BLaER1 treated with 17β-estradiol and CSF1 and Interleukin-3, amounts not matched to agents 10 nM and 100 nM (cell line): Measurements from ENCODE around the gene SCIMP.
A peak's percentile ranks its signal among the peaks of the same experiment; 100 is the strongest.
"Not testable (repeated sequence)": the region's sequence is repeated elsewhere in the genome, so short reads cannot be mapped to it uniquely, and the experiment has no call there.

ENCODE experiments used
- H3K27ac ChIP-seq, 11 experiments: shearing (Covaris generic); formaldehyde crosslinking; 2 replicates each; pipeline ENCODE4 v1.8.1; 2022
- H3K27me3 ChIP-seq, 11 experiments: shearing (Covaris generic); formaldehyde crosslinking; 2 replicates each; pipeline ENCODE4 v1.8.1; 2022
- H3K36me3 ChIP-seq, 11 experiments: shearing (Covaris generic); formaldehyde crosslinking; 2 replicates each; pipeline ENCODE4 v1.8.1; 2022
- H3K4me1 ChIP-seq, 10 experiments: shearing (Covaris generic); formaldehyde crosslinking; 2 replicates each; pipeline ENCODE4 v1.8.1; 2022
- H3K4me2 ChIP-seq, 11 experiments: shearing (Covaris generic); formaldehyde crosslinking; 2 replicates each; pipeline ENCODE4 v1.8.1; 2022
- H3K4me3 ChIP-seq, 10 experiments: shearing (Covaris generic); formaldehyde crosslinking; 2 replicates each; pipeline ENCODE4 v1.8.1; 2022
- H3K9ac ChIP-seq, 11 experiments: shearing (Covaris generic); formaldehyde crosslinking; 2 replicates each; pipeline ENCODE4 v1.8.1; 2022
- H3K9me3 ChIP-seq, 11 experiments: shearing (Covaris generic); formaldehyde crosslinking; replicated peaks in 1 of 11; 2 replicates each; pipeline ENCODE4 v1.8.1; 2022
- H4K20me1 ChIP-seq, 11 experiments: shearing (Covaris generic); formaldehyde crosslinking; 2 replicates each; pipeline ENCODE4 v1.8.1; 2022
- Cebpa-rat ChIP-seq, 11 experiments: shearing (Covaris generic); IDR thresholded peaks; 2 replicates each; pipeline ENCODE4 v1.8.1; 2022

The SCIMP gene

GRCh38 chr17:5184288-5184687 is 50.4 kb downstream of the SCIMP start:
- no peak for TF ChIP-seq Cebpa-rat (IDR thresholded peaks at IDR 0.05)
- Histone ChIP-seq H3K27me3 (no peaks in the 10 kb centered on the region), H3K4me2 (no peak overlapping the region), H3K9ac (no peak overlapping the region), H3K27ac (no peak overlapping the region), H3K36me3 (peaks cover 62 to 100% (median 86%) of the 10 kb centered on the region in 11 experiments), H4K20me1 (no peaks in the 10 kb centered on the region), H3K4me1 (no peaks in the 10 kb centered on the region), H3K9me3 (peaks cover 100% of the 10 kb centered on the region in 11 experiments), H3K4me3 (peak overlapping the region in 7 of 10 experiments; percentile 5 to 36 (median 26); a peak in 6 of 20 replicates)

DNA sequence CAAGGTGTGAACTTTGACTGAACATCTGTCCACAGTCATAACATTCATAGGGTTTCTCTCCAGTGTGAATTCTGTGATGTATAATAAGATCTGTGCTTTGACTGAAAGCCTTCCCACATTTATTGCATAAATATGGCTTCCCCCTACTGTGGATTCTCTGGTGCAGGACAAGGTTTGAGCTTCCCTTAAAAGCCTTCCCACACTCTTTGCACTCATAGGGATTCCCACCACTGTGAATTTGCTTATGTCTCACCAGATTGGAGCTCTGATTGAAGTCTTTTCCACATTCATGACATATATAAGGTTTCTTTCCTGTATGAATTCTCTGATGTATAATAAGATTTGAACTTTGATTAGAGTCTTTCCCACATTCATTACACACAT is 51.3 kb downstream of the SCIMP start:
- H3K36me3 ChIP-seq, result peaks cover 63 to 99% (median 83%) of the 10 kb centered on the region in 11 experiments
- H3K27me3 ChIP-seq, result no peaks in the 10 kb centered on the region
- no peak overlapping the region for H3K27ac ChIP-seq
- peak overlapping the region in 7 of 10 experiments; percentile 5 to 43 (median 15); a peak in 9 of 20 replicates for H3K4me3 ChIP-seq
- no peak overlapping the region for H3K9ac ChIP-seq
- no peak overlapping the region for H3K4me2 ChIP-seq
- TF ChIP-seq Cebpa-rat (IDR thresholded peaks at IDR 0.05), result no peak
- H3K4me1 ChIP-seq, result no peaks in the 10 kb centered on the region
- peaks cover 99 to 100% (median 100%) of the 10 kb centered on the region in 11 experiments for H3K9me3 ChIP-seq
- no peaks in the 10 kb centered on the region for H4K20me1 ChIP-seq

DNA sequence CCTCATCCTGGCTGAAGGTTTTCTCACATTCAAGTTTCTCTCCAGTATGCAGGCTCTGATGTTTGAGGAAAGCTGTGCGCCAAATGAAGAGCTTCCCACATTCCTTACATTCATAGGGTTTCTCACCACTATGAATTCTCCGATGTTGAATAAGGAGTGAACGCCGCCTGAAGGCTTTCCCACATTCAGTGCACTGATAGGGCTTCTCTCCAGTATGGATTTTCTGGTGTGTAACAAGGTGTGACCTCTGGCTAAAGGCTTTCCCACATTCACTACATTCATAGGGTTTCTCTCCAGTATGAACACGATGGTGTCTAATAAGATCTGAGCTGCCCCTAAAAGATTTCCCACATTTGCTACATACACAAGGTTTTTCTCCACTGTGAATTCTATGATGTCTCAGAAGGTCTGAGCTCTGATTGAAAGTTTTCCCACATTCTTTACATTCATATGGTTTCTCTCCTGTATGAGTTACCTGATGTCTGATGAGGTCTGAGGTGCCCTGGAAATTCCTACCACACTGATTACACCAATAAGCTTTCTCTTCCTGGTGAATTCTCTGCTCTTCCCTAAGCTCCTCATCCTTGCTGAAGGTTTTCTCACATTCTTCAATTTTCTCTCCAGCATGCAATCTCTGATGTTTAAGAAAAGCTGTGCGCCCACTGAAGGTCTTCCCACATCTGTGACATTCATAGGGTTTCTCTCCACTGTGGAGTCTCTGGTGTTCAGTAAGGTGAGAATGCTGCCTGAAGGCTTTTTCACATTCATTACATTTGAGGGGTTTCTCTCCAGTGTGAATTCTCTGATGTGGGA is 51.9 kb downstream of the SCIMP start:
- Histone ChIP-seq H4K20me1 (no peaks in the 10 kb centered on the region), H3K27ac (no peak overlapping the region), H3K36me3 (peaks cover 58 to 96% (median 78%) of the 10 kb centered on the region in 11 experiments), H3K27me3 (no peaks in the 10 kb centered on the region), H3K4me2 (no peak overlapping the region), H3K4me3 (peak overlapping the region in 8 of 10 experiments; percentile 1 to 43 (median 17); a peak in 8 of 20 replicates), H3K4me1 (no peaks in the 10 kb centered on the region), H3K9me3 (peaks cover 98 to 100% (median 100%) of the 10 kb centered on the region in 11 experiments), H3K9ac (no peak overlapping the region)
- no peak for TF ChIP-seq Cebpa-rat (IDR thresholded peaks at IDR 0.05)

GRCh38 chr17:5181509-5182305 is 53.0 kb downstream of the SCIMP start:
- Histone ChIP-seq H3K36me3 (peaks cover 55 to 96% (median 78%) of the 10 kb centered on the region in 11 experiments), H3K4me1 (no peaks in the 10 kb centered on the region), H3K9me3 (peaks cover 98 to 100% (median 100%) of the 10 kb centered on the region in 11 experiments), H3K9ac (no peak overlapping the region), H4K20me1 (no peaks in the 10 kb centered on the region), H3K4me2 (no peak overlapping the region), H3K27me3 (no peaks in the 10 kb centered on the region), H3K4me3 (peak overlapping the region in 6 of 10 experiments; percentile 1 to 50 (median 24); a peak in 8 of 20 replicates), H3K27ac (no peak overlapping the region)
- no peak for TF ChIP-seq Cebpa-rat (IDR thresholded peaks at IDR 0.05)

DNA sequence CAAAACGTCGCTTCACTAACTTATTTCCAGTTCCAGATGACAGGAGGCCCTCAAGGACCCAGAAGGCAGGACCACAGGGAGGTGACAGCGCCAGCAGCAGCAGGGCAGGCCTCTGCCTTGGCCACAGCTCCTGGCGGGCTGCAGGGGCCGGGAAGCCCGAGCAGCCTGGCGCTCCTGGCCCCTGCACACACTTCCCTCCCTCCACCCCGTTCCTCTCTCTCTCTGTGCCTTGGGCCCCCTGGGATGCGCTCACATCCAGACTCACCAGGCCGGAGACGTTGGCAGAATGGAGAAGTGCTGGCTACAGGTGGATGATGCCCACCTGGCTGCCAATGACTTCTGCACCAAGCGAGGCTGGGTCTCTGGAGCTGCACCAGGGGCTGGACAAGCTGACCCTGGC is 55.7 kb downstream of the SCIMP start:
- H4K20me1 ChIP-seq, result no peaks in the 10 kb centered on the region
- no peak for TF ChIP-seq Cebpa-rat (IDR thresholded peaks at IDR 0.05)
- peaks cover 91 to 99% (median 93%) of the 10 kb centered on the region in 11 experiments for H3K9me3 ChIP-seq
- H3K36me3 ChIP-seq, result peaks cover 42 to 87% (median 71%) of the 10 kb centered on the region in 11 experiments
- peak overlapping the region in 3 of 10 experiments; percentile 21 to 44 (median 26); a peak in 2 of 20 replicates for H3K4me3 ChIP-seq
- no peak overlapping the region for H3K4me2 ChIP-seq
- H3K9ac ChIP-seq, result no peak overlapping the region
- H3K27ac ChIP-seq, result no peak overlapping the region
- H3K4me1 ChIP-seq, result no peaks in the 10 kb centered on the region
- no peaks in the 10 kb centered on the region for H3K27me3 ChIP-seq

DNA sequence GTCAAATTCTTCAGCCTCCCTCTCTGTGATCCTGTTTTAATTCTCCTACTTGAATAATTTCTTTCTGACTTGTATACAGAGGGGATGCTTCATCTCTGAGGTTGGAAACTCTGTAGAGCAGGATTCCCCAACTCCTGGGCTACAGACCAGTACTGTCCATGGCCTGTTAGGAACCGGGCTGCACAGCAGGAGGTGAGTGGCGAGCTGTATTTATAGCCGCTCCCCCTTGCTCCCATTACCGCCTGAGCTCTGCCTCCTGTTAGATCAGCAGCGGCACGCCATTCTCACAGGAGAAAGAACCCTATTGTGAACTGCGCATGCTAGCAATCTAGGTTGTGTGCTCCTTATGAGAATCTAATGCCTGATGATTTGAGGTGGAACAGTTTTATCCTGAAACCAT is 59.6 kb downstream of the SCIMP start:
- H4K20me1 ChIP-seq, H3K4me2 ChIP-seq, H3K27me3 ChIP-seq, H3K27ac ChIP-seq, H3K9ac ChIP-seq, H3K4me1 ChIP-seq, H3K4me3 ChIP-seq: not testable (repeated sequence)
- peaks cover 27 to 47% (median 41%) of the 10 kb centered on the region in 11 experiments for H3K36me3 ChIP-seq
- H3K9me3 ChIP-seq, result peaks cover 54 to 89% (median 72%) of the 10 kb centered on the region in 11 experiments

DNA sequence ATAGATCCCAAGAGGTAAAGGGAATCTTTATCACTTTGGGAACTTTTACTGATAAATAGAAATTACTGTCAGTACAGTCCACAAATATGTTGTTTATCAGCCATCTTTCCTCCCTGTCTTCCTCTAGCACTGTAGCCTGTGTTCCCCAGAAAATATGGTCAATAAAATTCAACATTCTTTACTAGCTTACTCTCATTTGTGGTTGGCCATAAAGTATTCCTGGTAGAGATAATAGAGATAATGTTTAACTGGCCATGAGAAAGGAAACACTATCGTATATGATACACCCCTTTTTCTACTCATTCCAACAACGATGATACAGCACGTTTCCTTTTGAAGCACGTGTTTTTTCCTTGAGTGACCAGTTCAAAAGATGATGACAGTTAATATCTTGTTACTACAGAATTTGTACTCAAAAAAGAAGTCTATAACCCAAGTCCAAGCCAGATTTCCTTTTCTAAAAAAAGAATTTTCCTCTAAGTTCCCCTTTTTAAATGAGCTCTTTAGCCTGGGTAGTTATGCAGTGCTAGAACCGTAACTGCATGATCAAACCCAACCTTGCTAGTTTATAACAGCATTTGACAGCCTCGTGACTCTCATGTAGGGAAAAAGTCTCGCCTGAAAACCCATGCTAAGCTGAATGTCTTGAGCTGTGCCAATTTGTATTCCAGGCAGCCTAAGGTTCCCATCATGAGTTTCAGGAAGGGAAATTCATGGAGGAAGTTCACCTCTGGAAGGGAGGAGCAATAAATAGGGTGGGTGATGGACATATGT is 68.7 kb downstream of the SCIMP start:
- H4K20me1 ChIP-seq, H3K27me3 ChIP-seq, H3K36me3 ChIP-seq: not testable (repeated sequence)
- peak overlapping the region in 6 of 11 experiments; percentile 19 to 53 (median 42); a peak in 7 of 22 replicates for H3K9ac ChIP-seq
- peak overlapping the region; percentile 58 to 86 (median 75) for H3K4me2 ChIP-seq
- H3K27ac ChIP-seq, result peak overlapping the region; percentile 46 to 76 (median 62); a peak in 19 of 22 replicates
- peak overlapping the region in 1 of 10 experiments; percentile 18; a peak in 4 of 20 replicates for H3K4me3 ChIP-seq
- peaks cover 32 to 46% (median 37%) of the 10 kb centered on the region in 10 experiments for H3K4me1 ChIP-seq
- peaks cover 0 to 34% (median 8%) of the 10 kb centered on the region in 11 experiments; a peak in 10 of 22 replicates for H3K9me3 ChIP-seq

GRCh38 chr17:5164436-5164835 is 70.2 kb downstream of the SCIMP start:
- Histone ChIP-seq H3K4me2 (0 out of 22 replicates have a peak overlapping the region, but pooled peaks of 1 of the 11 experiments have one; percentile 11), H3K4me1 (peaks cover 30 to 44% (median 36%) of the 10 kb centered on the region in 10 experiments), H3K4me3 (no peak overlapping the region), H3K27me3 (no peaks in the 10 kb centered on the region), H4K20me1 (no peaks in the 10 kb centered on the region), H3K36me3 (no peaks in the 10 kb centered on the region), H3K9ac (no peak overlapping the region), H3K9me3 (peaks cover 0 to 32% (median 6%) of the 10 kb centered on the region in 11 experiments; a peak in 9 of 22 replicates), H3K27ac (no peak overlapping the region)
- no peak for TF ChIP-seq Cebpa-rat (IDR thresholded peaks at IDR 0.05)

- not testable (repeated sequence) for H4K20me1 ChIP-seq, H3K9ac ChIP-seq, H3K36me3 ChIP-seq, H3K27me3 ChIP-seq, H3K27ac ChIP-seq, H3K4me3 ChIP-seq
- Histone ChIP-seq H3K4me1 (peaks cover 16 to 34% (median 21%) of the 10 kb centered on the region in 10 experiments), H3K4me2 (peak overlapping the region in 6 of 11 experiments; percentile 9 to 56 (median 42); a peak in 9 of 22 replicates), H3K9me3 (peaks cover 0 to 23% (median 3%) of the 10 kb centered on the region in 11 experiments; a peak in 8 of 22 replicates)
Measured at GRCh38 chr17:5161793-5162192, 72.9 kb downstream of the SCIMP start.

- peaks cover 0 to 23% (median 3%) of the 10 kb centered on the region in 11 experiments; a peak in 8 of 22 replicates for H3K9me3 ChIP-seq
- H3K27me3 ChIP-seq, H3K9ac ChIP-seq, H3K4me3 ChIP-seq, H3K4me2 ChIP-seq, H4K20me1 ChIP-seq, H3K27ac ChIP-seq, H3K36me3 ChIP-seq: not testable (repeated sequence)
- peaks cover 6 to 26% (median 11%) of the 10 kb centered on the region in 10 experiments; a peak in 18 of 20 replicates for H3K4me1 ChIP-seq
Measured at GRCh38 chr17:5160702-5161101, 74.0 kb downstream of the SCIMP start.
